Right lobe of liver (tissue), 4 donors: ENCODE measurements around the gene CPLX3.

Experiments used
- CTCF ChIP-seq, 4 donors: fragments of 200-600 bp in 3 of 4; fragments of 450-650 bp in 1 of 4; IDR thresholded peaks; one replicate each; pipeline versions ENCODE4 v1.5.1 to v1.8.0; 2016 to 2022; ENCODE audit warnings: antibody characterized with exemption in 4 of 4, mild to moderate bottlenecking in 2 of 4
- POLR2A ChIP-seq: fragments of 450-650 bp; IDR thresholded peaks from one replicate; pipeline ENCODE4 v1.6.1; 2017; ENCODE audit warnings: antibody characterized with exemption, mild to moderate bottlenecking
- donor health status: DM: no; HTN: no; CAD: no.
- donor health status: DM: no; HTN: no; CAD: no.
- donor health status: DM: no; HTN: yes; CAD: no.

DNA sequence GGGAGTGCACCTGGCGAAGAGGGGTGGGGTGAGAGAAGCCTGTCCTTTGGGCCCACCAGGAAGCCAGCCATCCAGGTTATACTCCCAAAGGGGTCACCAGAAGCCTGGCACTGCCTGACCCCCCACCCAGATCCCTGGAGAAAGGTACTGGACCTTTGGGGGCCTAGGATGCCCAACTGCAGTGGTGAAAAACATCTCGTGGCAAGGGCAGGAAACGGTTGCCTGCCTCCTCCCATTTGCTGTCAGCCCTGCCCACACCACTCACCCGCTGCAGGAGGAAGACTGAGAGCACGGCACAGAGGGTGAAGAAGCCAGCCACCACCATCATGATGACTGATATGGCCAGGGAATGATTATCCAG lies 18.8 kb downstream of the CPLX3 start:
- TF ChIP-seq CTCF (IDR thresholded peaks at IDR 0.05) (no peak), POLR2A (no peak)
